Body of pancreas (tissue), 4 donors: Measurements from ENCODE around the gene CUTA.

Experiments
- CTCF ChIP-seq, 7 experiments: fragments of 450-650 bp in 4 of 7; fragments of 200-600 bp in 3 of 7; sonication (generic) in 3 of 7; IDR thresholded peaks; one replicate each; pipeline ENCODE4 v1.5.1; 2016 to 2019; ENCODE audit warnings: antibody characterized with exemption in 7 of 7
- POLR2A ChIP-seq, 3 donors: fragments of 450-650 bp; IDR thresholded peaks; one replicate each; pipeline ENCODE4 v1.6.1; 2016; ENCODE audit warnings: antibody characterized with exemption in 3 of 3, mild to moderate bottlenecking in 2 of 3

GRCh38 chr6:33414592-33415271, 3.2 kb downstream of the CUTA start:
- peak in 1 of 7 experiments; percentile 5 for TF ChIP-seq CTCF (IDR thresholded peaks at IDR 0.05)
- no peak for TF ChIP-seq POLR2A (IDR thresholded peaks at IDR 0.05)
